GM15510 (cell line): ENCODE data around the gene BCL6.

ENCODE experiments used
- POLR2A ChIP-seq: IDR thresholded peaks from 3 replicates; pipeline ENCODE4 v1.6.1; 2011; ENCODE audit warnings: borderline replicate concordance; ENCODE audit not compliant: insufficient read length; ENCODE audit errors: extremely low read depth

The BCL6 gene

GRCh38 chr3:187746442-187747281 lies 1.4 kb upstream of the BCL6 start:
- TF ChIP-seq POLR2A, result no peak

- no peak for TF ChIP-seq POLR2A
These were observed 782 bp upstream of the BCL6 start for GRCh38 chr3:187746059-187746441.

- no peak for TF ChIP-seq POLR2A
These were observed 808 bp downstream of the BCL6 start for GRCh38 chr3:187744169-187745151.

GRCh38 chr3:187743195-187744141 lies 1.8 kb downstream of the BCL6 start:
- TF ChIP-seq POLR2A, result no peak

GRCh38 chr3:187742351-187743171 lies 2.7 kb downstream of the BCL6 start:
- no peak for TF ChIP-seq POLR2A

- TF ChIP-seq POLR2A, result no peak
These were observed 3.6 kb downstream of the BCL6 start for GRCh38 chr3:187741403-187742350.

- TF ChIP-seq POLR2A, result no peak
These were observed 4.6 kb downstream of the BCL6 start for GRCh38 chr3:187740421-187741399.

GRCh38 chr3:187739561-187740332 lies 5.5 kb downstream of the BCL6 start:
- no peak for TF ChIP-seq POLR2A

- TF ChIP-seq POLR2A, result no peak
These were observed 6.1 kb downstream of the BCL6 start for GRCh38 chr3:187739094-187739560.

- TF ChIP-seq POLR2A, result no peak
These were observed 6.8 kb downstream of the BCL6 start for GRCh38 chr3:187738331-187739093.
